ENCODE data around the gene RPL18A. TPM values are rescaled to one million over a fixed set of nuclear protein-coding genes. Genes with fewer than 3 reads are reported as not detected.
A peak's percentile ranks its signal among the peaks of the same experiment; 100 is the strongest.

RPL18A gene
- total RNA-seq, 2 experiments from 2014 or later = 3,019 to 3,145 TPM

- H3K36me3 ChIP-seq (ENCODE audit: insufficient read depth, low read length) = peaks cover 56% of the 10 kb centered on the region
- BruUV-seq (replicated peaks) = no TSS peak
- peak overlapping the region; percentile 96 for H3K4me2 ChIP-seq (ENCODE audit: low read length)
- peak overlapping the region; percentile 65 for H3K27ac ChIP-seq (ENCODE audit: low read depth, low read length, poor library complexity, severe bottlenecking)
- peaks cover 21% of the 10 kb centered on the region for H4K20me1 ChIP-seq (ENCODE audit: insufficient read depth, low read length)
- POLR2A ChIA-PET = interaction anchor here (1.0 to 1.7 kb wide), 2 partner anchors 9 to 71 kb away, joined by 3 read pairs; partner anchors contain the start of gene CCDC124
- intact Hi-C loops (cut with micrococcal nuclease; ENCODE audit: unreplicated experiment) = no loop called here
- no peak overlapping the region for H2AFZ ChIP-seq (ENCODE audit: low read length)
- no peaks in the 10 kb centered on the region for H3K9me2 ChIP-seq (ENCODE audit: insufficient read depth, low read length)
- no peak for DNase-seq (ENCODE audit: low spot score)
- CTCF ChIA-PET (ENCODE audit: unreplicated experiment) = no interaction called here
- H3K9me3 ChIP-seq (ENCODE audit: low read length) = no peaks in the 10 kb centered on the region
- H3K4me3 ChIP-seq (ENCODE audit: low read depth, low read length, poor library complexity, severe bottlenecking) = peak overlapping the region; percentile 90
- H3K4me1 ChIP-seq (ENCODE audit: insufficient read depth, low read length, poor library complexity, severe bottlenecking) = peaks cover 36% of the 10 kb centered on the region
- H3K79me2 ChIP-seq (ENCODE audit: insufficient read depth, low read depth, low read length) = peaks cover 28% of the 10 kb centered on the region
- TF ChIP-seq, protein P1, sequence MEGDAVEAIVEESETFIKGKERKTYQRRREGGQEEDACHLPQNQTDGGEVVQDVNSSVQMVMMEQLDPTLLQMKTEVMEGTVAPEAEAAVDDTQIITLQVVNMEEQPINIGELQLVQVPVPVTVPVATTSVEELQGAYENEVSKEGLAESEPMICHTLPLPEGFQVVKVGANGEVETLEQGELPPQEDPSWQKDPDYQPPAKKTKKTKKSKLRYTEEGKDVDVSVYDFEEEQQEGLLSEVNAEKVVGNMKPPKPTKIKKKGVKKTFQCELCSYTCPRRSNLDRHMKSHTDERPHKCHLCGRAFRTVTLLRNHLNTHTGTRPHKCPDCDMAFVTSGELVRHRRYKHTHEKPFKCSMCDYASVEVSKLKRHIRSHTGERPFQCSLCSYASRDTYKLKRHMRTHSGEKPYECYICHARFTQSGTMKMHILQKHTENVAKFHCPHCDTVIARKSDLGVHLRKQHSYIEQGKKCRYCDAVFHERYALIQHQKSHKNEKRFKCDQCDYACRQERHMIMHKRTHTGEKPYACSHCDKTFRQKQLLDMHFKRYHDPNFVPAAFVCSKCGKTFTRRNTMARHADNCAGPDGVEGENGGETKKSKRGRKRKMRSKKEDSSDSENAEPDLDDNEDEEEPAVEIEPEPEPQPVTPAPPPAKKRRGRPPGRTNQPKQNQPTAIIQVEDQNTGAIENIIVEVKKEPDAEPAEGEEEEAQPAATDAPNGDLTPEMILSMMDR (conservative IDR thresholded peaks at IDR 0.05; ENCODE audit: low read length) = no peak
- TF ChIP-seq EZH2phosphoT487 (IDR thresholded peaks at IDR 0.05; ENCODE audit: borderline replicate concordance, low read depth, low read length) = no peak
Observed at GRCh38 chr19:17861542-17862402, 2.1 kb downstream of the RPL18A start.

- DNase-seq (ENCODE audit: low spot score) = no peak
- H3K36me3 ChIP-seq (ENCODE audit: insufficient read depth, low read length) = peaks cover 56% of the 10 kb centered on the region
- no peak overlapping the region for H2AFZ ChIP-seq (ENCODE audit: low read length)
- peak overlapping the region; percentile 65 for H3K27ac ChIP-seq (ENCODE audit: low read depth, low read length, poor library complexity, severe bottlenecking)
- no peaks in the 10 kb centered on the region for H3K9me2 ChIP-seq (ENCODE audit: insufficient read depth, low read length)
- TF ChIP-seq, protein P1 (conservative IDR thresholded peaks at IDR 0.05; ENCODE audit: low read length) = no peak
- no peak for TF ChIP-seq EZH2phosphoT487 (IDR thresholded peaks at IDR 0.05; ENCODE audit: borderline replicate concordance, low read depth, low read length)
- ChIA-PET POLR2A (no interaction called here), CTCF (ENCODE audit: unreplicated experiment) (no interaction called here)
- peaks cover 21% of the 10 kb centered on the region for H4K20me1 ChIP-seq (ENCODE audit: insufficient read depth, low read length)
- no peaks in the 10 kb centered on the region for H3K9me3 ChIP-seq (ENCODE audit: low read length)
- peak overlapping the region; percentile 96 for H3K4me2 ChIP-seq (ENCODE audit: low read length)
- H3K79me2 ChIP-seq (ENCODE audit: insufficient read depth, low read depth, low read length) = peaks cover 28% of the 10 kb centered on the region
- peak overlapping the region; percentile 90 for H3K4me3 ChIP-seq (ENCODE audit: low read depth, low read length, poor library complexity, severe bottlenecking)
- no TSS peak for BruUV-seq (replicated peaks)
- H3K4me1 ChIP-seq (ENCODE audit: insufficient read depth, low read length, poor library complexity, severe bottlenecking) = peaks cover 36% of the 10 kb centered on the region
- intact Hi-C loops (cut with micrococcal nuclease; ENCODE audit: unreplicated experiment) = no loop called here
Observed at GRCh38 chr19:17862711-17863519, 3.2 kb downstream of the RPL18A start.

All from OCI-LY7 (cell line).